PC-3 (cell line): ENCODE data around the gene MRRF.

Experiments
- CTCF ChIP-seq: fragments of 300-600 bp; sonication (generic); conservative IDR thresholded peaks from 2 replicates; pipeline ENCODE4 v1.5.1; 2017; ENCODE audit warnings: antibody characterized with exemption, low read depth, mild to moderate bottlenecking, low read length
- EZH2 ChIP-seq: fragments of 300-600 bp; sonication (generic); IDR thresholded peaks from one replicate; pipeline ENCODE4 v1.6.1; 2017; ENCODE audit warnings: antibody characterized with exemption, mild to moderate bottlenecking, low read length; ENCODE audit not compliant: unreplicated experiment
- EZH2phosphoT487 ChIP-seq: fragments of 300-600 bp; sonication (generic); IDR thresholded peaks from 2 replicates; pipeline ENCODE4 v1.6.1; 2018; ENCODE audit warnings: mild to moderate bottlenecking, antibody characterized with exemption, low read length, borderline replicate concordance

DNA sequence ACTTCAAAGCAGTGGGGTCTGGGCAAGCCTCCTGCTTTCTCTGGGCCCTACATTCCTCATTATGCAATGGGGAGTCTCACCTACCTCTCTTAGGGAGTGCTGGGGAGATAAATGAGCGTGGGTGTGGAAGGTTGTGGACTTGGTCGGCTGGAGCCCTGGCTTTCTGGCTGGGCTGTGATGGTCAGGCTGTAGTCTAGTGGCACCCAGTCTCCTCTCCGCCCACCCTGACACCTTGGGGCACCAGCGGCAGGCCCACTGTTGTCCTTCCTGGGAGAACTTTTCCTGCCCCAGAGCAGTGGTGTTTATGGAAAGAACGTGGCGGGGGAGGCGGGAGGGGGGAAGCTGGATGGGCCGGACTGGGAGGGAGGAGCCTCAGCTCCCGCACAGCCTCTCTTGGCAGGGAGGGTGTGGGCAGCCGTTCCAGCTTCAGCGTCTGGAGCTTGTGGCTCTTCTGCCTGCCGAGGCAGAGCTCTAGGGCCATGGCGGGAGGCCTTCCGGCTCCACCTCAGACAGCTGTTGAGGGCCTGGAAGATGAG is 110.3 kb downstream of the MRRF start:
- TF ChIP-seq CTCF = no peak
- no peak for TF ChIP-seq EZH2
- no peak for TF ChIP-seq EZH2phosphoT487
